Breast epithelium (tissue), 3 donors: ENCODE results near the gene CCDC170.

Experiments used
- POLR2A ChIP-seq: fragments of 450-650 bp; IDR thresholded peaks from one replicate; pipeline ENCODE4 v1.6.1; 2016; ENCODE audit warnings: antibody characterized with exemption, mild to moderate bottlenecking, moderate library complexity
- TF ChIP-seq, protein P1 (sequence below), 3 donors: fragments of 450-650 bp; IDR thresholded peaks; one replicate each; pipeline ENCODE4 v1.5.1; 2016 to 2017; ENCODE audit warnings: antibody characterized with exemption in 3 of 3, mild to moderate bottlenecking in 3 of 3, moderate library complexity in 3 of 3

DNA sequence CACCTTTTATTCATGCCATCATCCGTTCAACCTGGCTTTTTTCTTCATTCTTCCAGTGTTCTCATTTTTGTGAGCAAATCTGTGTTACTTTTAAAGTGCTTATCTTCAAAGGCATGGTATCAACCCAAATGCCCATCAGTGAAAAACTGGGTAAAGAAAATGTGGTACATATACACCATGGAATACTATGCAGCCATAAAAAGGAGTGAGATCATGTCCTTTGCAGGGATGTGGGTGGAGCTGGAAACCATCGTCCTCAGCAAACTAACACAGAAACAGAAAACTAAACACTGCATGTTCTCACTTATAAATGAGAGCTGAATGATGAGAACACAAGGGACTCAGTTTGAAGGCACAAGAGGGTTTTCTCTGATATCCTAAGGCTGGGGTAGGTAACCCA, 130.3 kb downstream of the CCDC170 start:
- TF ChIP-seq, protein P1, sequence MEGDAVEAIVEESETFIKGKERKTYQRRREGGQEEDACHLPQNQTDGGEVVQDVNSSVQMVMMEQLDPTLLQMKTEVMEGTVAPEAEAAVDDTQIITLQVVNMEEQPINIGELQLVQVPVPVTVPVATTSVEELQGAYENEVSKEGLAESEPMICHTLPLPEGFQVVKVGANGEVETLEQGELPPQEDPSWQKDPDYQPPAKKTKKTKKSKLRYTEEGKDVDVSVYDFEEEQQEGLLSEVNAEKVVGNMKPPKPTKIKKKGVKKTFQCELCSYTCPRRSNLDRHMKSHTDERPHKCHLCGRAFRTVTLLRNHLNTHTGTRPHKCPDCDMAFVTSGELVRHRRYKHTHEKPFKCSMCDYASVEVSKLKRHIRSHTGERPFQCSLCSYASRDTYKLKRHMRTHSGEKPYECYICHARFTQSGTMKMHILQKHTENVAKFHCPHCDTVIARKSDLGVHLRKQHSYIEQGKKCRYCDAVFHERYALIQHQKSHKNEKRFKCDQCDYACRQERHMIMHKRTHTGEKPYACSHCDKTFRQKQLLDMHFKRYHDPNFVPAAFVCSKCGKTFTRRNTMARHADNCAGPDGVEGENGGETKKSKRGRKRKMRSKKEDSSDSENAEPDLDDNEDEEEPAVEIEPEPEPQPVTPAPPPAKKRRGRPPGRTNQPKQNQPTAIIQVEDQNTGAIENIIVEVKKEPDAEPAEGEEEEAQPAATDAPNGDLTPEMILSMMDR (IDR thresholded peaks at IDR 0.05), result no peak
- TF ChIP-seq POLR2A, result no peak
